Astrocyte of the hippocampus (primary cell): ENCODE data around the gene CAPN15.
A peak's percentile ranks its signal among the peaks of the same experiment; 100 is the strongest.
"Not testable (repeated sequence)": the region's sequence is repeated elsewhere in the genome, so short reads cannot be mapped to it uniquely, and the experiment has no call there.

Experiments
- DNase-seq: peaks from one replicate; pipeline ENCODE4 v3.0.0; 2011; ENCODE audit warnings: low read depth, low spot score

The CAPN15 gene

DNA sequence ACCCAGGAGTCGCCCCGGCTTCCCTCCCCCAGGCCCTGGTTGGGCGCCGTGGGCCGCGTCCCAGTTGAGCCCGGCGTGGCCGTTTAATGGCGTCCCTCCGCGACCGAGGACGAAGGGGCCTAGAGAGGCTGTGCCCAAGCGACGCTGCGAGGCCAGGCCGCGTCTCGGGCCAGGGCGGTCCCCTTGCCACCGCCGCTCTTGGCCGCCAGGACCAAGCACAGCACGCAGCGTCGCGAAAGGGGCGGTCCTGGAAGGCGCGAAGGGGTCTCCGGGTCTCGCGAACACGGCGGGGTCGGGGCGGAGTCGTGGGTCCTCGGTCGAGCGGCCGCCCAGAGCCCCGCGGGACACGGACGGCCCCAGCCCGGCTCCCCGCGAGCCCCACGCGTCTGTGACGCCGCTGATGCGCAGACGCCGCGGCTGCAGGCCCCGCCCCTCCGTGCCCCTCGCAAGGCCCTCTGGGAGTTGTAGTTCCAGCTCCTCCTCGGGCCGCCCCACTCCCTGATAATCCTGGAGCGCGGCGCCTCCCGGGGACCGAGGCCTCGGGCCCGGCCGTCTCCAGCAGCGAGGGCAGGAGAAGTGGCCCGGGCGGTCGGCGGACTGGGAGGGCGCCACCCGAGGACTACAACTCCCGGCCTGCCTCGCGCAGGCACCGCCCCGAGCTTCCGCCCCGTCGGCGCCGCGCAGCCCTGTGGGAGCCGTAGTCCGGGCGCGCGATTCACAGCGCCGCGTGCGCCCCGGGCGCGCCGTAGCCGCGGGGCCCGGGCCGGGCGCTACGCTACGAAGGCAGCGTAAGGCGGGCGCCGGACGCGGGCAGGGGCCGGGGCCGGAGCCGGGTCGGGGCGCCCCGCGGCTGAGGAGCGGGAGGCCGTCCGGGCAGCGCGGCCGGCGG, at the start of gene CAPN15:
TSS of gene CAPN15 (plus strand) at position 698 of the 889 bp plus-strand sequence. CDS start 19,127 bp downstream, outside the sequence.
- DNase-seq: peak; percentile 96

DNA sequence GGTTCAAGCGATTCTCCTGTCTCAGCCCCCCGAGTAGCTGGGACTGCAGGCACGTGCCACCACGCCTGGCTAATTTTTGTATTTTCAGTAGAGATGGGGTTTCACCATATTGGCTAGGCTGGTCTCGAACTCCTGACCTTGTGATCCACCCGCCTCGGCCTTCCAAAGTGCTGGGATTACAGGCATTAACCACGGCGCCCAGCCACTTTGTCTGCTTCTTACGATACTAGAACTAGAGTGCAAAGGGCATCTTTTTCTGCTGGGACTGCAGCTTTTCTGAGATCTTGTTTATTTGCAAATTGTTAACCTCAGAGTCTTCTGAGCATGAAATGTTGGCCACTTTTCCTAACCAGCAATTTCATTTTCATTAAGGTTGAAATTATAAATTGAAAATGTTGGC, 49.2 kb upstream of the CAPN15 start:
- DNase-seq: not testable (repeated sequence)

DNA sequence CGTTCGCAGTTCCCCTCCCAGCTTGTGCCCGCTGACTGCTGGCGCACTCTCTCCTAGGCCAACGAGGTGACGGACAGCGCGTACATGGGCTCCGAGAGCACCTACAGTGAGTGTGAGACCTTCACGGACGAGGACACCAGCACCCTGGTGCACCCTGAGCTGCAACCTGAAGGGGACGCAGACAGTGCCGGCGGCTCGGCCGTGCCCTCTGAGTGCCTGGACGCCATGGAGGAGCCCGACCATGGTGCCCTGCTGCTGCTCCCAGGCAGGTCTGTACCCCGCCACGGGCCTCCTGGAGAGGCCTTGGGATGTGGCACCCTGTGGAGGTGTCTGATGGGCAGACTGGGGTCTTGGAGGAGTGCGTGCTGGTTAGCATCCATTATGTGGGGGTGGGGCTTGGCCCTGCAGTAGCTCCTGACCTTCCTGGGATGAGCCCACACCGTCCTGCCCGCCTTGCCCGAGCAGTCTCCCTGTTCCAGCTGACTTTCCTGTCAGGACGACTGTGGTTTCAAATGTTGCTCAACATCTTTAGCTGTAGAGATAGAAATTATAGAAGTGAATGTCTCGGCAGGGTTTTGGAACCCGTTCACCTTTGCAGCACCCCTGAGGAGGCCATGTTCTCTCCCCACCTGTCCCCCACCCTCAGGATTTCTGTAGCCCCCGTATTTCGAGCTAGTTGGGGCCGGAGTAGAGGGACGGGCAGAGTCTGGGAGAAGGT, 44.9 kb upstream of the CAPN15 start:
- DNase-seq: no peak

DNA sequence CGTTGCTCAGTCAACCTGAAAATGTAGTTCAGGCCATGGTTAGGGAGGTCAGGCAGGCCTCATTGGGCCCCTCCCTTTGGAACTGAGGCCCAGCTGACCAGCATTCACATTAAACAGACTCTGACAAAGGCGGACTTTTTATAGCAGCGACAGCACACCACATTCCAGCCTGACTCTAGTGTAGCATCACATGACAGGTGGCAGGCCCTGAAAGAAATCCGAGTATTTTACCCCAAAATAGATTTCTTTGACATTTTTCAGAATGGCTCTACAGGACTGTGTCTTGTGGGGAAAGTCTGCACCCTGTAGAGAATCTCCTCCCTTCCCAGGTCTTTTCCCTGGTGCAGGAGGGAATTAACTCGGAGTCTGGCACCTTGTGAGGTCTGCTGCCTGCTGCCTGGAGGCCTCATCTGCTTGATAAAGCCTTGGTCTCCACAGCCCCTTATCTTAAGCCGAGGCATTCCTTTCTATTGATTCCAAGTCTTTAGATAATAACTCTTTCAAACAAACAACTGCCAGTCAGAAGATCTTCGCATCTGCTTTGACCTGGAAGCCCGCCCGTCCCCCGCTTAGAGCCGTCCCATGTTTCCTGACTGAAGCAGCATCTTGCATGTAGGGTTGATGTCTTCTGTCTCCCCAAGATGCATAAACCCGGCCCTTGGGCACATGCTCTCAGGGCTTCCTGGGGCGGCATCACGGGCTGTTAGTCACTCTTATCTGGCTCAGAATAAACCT, 44.0 kb upstream of the CAPN15 start:
- DNase-seq: peak; percentile 32

DNA sequence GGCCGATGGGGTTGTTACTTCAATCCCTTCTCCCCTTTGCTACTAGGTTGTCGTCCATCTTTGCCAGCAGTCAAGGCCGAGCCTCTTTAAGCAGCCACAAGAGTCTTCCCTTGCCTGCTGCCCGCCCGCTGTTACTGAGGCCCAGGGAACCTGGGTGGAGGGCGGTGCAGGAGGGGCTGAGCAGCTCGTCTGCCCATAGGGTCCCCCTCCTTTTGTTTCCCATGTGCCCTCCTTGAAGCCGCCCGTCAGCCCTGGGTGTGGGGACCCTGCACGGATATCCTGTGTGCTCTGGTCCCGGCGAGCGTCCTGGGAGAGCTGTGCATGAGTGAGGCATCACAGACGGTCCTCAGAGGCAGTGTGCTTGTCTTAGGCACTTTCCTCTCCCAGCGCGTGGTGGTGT, 37.9 kb upstream of the CAPN15 start:
- no peak for DNase-seq

DNA sequence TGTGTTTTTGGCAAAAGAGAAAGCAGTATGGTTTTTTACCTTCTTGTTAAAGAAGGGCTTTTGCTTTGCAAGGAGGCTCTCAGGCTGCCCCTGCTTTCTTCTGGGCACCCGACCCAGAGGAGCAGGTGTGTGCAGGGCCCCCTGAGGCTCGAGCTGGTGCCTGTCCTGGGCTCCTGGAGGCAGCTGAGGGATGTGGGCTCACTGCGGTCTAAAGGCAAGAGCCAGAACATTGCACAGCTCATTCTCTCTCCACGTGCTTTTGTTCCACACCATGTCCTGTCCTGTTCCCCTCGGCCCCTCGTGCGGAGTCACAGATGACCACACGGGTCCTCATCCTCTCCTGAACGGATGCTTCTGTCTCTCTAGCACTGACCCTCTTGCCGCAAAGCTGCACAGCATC, 36.7 kb upstream of the CAPN15 start:
- DNase-seq: no peak

DNA sequence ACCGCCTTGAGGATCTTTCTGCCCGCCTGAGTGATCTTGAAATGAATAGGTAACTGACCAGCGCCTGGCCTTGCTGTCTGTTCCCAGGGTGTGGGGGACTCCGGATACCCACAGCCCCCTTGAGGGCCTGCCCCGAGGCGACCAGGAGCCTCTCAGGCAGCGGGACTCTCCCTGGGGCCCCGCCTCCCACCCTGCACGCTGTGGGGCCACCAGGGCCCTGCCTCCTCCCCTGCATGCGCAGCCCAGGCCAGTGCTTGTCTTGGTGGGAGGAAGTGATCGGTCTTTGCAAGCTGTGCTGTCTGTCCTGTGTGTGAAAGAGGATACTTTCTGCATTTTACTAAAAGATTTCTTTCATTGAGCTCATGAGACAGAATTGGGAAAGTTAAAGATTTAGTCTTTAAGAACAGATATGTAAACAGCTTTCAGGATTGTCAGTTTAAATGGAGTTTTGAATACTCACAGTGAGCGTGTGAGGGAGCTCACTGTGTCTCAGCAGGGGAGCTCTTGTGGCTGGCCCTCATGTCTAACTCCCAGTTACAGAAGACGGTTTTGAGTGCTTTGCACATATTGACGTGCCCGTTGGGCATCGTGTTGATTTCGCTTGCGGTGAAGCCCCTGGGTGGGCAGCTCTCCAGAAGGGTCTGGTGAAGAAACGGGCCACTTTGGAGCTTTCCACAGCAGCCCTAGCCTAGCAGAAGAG, 36.1 kb upstream of the CAPN15 start:
- peak; percentile 34 for DNase-seq

DNA sequence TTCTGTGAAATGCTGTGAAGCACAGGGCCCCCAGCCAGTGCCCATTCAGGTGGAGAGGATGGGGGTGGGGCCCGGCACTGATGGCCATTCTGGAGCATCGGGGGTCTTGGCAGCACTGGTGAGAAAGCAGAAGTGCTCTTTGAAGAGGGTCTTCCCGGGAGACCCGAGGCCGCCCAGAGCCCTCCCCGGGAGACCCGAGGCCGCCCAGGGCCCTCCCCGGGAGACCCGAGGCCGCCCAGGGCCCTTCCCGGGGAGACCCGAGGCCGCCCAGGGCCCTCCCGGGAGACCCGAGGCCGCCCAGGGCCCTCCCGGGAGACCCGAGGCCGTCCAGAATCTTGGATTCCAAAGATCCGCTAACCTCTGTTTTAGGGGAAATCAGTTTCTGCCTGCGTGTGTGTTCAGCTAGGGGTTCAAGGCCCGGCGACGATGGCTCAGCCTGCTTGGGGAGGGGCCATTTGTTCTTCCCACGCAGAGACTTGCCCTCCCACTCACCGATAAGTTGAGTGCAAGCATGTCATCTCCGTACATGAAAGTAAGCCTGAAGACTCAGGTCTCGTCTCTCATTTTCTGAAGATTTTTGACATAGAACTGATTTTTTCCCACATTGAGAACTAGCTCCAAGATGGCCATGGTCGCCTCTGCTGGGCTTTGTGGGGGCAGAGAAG, 35.2 kb upstream of the CAPN15 start:
- DNase-seq: no peak

DNA sequence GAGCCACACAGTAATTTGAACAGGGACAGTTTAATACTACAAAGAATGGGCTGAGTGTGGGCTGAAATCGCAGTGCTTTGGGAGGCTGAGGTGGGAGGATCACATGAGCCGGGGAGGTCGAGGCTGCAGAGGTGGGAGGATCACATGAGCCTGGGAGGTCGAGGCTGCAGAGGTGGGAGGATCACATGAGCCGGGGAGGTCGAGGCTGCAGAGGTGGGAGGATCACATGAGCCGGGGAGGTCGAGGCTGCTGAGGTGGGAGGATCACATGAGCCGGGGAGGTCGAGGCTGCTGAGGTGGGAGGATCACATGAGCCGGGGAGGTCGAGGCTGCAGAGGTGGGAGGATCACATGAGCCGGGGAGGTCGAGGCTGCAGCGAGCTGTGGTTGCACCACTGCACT, 32.8 kb upstream of the CAPN15 start:
- DNase-seq: not testable (repeated sequence)

DNA sequence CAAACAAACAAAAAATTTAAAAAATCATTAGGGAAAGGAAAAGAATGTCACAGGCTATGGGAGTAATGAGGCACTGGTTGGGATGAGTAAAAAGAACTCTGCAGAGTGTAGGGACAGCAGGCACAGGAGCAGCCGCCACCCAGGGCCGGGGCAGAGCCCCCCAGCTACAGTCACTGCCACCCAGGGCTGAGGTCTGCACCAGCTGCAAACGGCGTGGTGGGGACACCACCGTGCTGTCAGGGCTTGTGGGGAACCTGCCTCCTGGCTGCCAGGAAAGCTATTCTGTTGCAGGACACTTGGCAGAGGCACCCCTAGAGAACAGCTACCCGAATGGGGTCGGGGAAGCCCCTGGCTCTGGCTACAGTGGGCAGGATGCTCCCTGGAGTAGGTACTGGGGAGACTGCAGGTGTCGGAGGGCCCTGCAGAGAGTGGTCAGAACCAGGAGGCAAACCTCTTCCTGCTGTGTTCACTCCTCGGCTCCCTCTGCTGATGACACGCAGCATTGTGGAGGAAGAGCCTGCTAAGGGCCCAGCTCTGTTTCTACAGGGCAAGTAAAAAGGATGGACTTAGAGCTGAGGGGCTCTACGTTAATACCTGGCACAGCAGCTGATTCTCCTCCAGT, 32.3 kb upstream of the CAPN15 start:
- DNase-seq: peak; percentile 26

DNA sequence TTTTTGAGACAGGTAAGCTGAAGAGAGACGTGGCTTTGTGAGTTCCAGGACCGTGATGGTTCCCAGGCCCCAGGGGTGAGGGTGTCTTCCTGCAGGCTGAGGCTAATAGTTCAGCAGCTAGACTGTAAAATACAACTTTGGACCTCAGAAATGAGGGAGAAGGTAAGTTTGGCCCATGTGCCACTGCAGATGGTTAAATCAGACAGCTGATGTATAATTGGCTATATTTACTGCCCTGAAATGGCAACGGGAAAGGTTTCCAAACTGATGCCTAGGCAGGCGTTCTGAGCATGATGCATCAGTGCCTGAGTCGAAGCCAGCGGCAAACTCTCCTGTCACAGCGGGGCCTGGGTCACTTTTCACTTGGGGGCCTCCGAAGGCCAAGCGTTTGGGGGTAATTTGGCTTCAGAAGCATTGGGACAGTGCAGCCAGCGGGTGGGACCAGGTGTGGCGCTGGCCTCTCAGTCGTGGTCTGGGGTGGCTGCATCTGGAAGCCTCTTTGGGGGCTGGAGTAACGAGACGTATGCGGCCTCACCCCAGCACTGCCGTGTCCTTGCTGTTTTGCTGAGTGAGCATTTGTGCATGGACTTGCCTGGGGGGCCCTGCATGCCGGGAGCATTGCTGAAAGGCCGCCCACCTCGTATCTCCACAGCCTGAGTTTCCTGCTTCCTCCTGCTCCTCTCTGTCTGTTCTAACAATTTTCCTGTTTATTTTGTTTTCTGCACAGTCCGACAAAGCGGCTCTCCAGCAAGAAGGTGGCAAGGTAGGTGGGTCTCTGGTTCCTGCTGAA, 31.2 kb upstream of the CAPN15 start:
- no peak for DNase-seq

DNA sequence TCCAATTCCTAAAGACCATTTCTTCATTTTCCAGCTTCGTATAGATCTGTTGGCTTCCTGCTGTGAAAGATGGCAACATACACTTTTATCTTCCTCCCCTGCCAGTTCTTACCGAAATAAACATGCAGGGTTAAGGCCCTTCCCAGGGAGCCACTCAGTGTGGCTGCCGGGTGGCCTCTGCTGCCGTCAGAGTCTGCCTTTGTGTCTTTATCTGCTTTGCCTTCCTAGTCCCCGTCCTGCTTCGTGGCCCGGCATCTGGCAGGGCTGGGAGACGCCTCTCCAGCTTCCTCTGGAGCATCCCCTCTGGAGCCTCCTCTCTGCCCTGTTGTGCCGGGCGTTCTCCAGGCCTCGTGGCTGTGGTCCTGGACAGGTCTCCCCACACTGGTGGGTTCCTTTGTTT, 30.3 kb upstream of the CAPN15 start:
- DNase-seq: no peak

DNA sequence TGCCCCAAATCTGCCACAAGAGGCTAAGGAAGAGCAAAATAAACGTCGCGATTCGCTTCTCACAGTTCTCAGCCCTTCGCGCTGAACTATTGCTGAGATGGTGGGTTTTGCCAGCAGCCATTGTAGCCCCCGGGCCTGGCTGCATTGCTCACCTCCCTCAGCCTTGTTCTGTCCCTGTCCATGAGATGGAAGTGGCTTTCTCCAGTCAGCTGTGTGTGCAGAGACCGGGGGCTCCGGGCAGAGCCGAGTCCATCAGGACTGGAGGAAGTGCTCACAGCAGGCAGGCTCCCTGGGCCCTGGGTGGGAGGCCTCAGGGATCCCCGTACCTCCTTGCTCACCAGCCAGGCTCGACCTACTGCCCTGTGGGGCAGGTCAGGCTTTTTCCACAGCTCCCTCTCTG, 27.6 kb upstream of the CAPN15 start:
- no peak for DNase-seq

DNA sequence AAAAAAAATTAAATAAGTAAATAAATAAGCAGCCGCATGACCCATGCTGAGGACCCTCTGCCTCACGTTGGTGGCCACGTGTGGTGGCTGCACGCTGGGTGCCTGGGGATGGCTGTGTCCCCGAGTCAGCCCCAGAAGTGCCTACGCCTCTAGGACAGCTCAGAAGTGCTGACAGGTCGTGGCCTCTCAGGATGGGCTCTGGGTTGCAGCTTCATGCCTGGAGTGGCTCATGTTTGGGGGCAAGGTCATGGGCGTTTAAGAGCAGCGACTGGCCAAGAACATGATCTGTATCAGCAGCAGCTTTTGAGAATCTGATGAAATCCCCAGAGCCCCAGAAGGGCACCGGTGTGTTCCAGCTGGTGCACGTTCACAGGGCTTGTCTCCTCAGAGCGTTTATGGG, 26.8 kb upstream of the CAPN15 start:
- no peak for DNase-seq

DNA sequence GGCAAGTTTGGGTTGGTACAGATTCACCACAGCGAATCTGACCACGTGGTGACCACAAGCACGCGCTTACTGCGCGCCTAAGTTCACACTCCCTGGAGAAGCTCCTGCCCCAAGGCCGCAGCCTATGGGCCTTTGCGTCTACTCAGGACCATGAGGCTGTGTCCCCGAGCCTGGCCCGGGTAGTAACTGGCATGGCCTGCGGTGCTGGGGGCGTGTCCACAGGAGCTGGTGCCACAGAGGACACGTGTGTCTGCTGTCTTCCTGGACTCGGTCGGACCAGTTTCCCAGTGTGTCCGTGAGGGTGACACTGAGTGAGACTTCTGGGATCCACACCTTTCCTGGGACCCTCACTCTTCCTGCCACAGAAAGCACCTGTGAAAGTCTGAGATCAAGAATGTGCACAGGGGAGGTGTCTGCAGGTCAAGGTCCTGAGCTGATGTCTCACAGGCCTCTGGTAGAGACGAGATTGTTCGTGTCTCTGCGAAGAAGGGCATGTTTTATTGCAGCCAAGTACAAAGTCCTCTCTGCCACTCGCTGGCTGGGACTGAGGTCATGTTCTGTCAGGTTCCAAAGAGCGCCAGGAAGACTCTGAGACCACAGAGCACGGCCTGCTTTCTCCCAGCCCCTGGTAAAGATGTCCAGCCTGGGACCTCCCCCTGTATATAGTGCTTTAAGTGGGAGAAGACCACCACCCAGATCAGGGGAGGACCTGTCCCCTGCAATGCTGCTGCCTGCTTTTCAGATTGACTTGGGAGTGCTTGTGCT, 25.2 kb upstream of the CAPN15 start:
- DNase-seq: no peak

DNA sequence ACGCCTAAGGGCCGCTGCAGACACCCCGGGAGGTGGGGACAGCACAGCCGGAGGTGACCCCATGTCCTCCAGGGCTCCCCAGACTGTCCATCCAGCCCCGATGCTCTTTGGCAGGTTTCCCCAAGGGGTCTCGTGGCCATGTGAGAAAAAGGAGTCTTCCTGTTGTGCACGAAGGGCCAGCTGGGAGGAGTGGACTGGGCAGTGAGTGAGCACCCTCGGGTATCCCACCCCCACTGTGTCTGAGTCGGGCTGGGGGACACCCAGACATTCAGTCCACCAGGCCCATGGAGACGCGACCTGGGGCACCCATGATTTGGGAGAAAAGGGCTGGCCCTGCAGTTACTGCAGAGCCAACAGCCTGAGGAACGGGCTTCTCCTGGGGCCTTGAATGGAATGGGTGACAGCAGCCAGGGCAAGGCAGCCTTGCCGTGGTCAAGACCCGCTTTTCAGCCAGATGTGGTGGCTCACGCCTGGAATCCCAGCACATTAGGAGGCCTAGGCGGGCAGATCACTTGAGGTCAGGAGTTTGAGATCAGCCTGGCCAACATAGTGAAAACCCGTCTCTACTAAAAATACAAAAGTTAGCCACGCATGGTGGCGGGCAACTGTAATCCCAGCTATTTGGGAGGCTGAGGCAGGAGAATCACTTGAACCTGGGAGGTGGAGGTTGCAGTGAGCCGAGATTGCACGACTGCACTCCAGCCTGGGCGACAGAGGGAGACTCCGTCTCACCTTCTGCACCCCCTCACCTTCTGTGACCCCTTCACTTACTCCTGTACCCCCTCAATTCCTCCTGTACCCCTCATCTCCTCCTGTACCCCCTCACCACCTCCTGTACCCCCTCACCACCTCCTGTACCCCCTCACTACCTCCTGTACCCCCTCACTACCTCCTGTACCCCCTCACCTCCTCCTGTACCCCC, 24.1 kb upstream of the CAPN15 start:
- no peak for DNase-seq

DNA sequence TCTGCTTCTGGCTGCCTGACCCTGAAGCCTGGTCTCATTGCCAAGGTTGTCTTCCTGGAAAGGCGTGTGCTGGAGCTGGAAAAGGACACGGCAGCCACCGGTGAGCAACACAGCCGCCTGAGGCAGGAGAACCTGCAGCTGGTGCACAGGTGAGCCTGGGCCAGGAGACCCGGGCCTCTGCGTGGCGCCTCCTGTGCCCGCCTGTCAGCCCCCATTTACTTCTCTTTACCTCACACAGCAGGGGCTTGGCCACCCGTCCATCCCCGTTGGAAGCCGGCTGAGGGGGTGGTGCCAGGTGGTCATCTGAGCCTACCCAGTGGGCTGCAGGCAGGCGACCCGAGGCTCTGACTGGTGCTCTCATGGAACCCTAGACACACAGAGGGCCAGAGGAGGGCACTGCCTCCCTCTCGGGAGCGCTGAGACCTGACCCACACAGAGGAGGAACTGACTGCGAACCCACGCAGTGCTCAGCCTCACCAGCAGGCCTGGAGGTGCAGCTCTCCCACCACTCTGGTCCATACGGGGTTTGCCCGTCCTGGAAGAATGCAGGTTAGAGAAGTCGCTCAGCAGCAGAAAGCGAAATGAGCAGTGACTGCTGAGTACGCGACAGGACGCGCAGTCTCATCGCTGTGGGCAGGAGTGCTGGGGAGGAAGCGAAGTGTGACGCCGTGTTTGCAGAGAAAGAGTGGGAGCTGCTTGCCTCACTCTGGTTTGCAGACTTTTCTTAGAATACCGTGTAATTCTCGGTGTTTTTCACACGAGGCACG, 21.9 kb upstream of the CAPN15 start:
- no peak for DNase-seq
